Epithelial cell of proximal tubule (primary cell): ENCODE results near the gene NXF1. TPM values are rescaled to one million over a fixed set of nuclear protein-coding genes. Genes with fewer than 3 reads are reported as not detected.

Experiments used
- DNase-seq: peaks from one replicate; pipeline ENCODE4 v3.0.0-alpha.2; 2011; ENCODE audit warnings: low read depth
- H3K4me3 ChIP-seq: 2 replicates; pipeline ENCODE4 v1.5.1; 2011; ENCODE audit warnings: low read depth, mild to moderate bottlenecking, low read length
- CTCF ChIP-seq: conservative IDR thresholded peaks from 2 replicates; pipeline ENCODE4 v1.5.1; 2012; ENCODE audit warnings: low read depth, mild to moderate bottlenecking, low read length
- total RNA-seq: library from RNA; depleted of rRNA; stranded (reverse); fragments of >200 nt; gene quantifications from 2 replicates; pipeline ENCODE4 v1.2.3, GENCODE V29; 2015

NXF1 gene
- total RNA-seq, 1 donor from 2014 or later, result 49.4 TPM

GRCh38 chr11:62747475-62748160, 57.6 kb downstream of the NXF1 start:
- DNase-seq, result no peak
- H3K4me3 ChIP-seq, result no peak overlapping the region
- no peak for TF ChIP-seq CTCF

Other genes starting within 250 kb of the NXF1 start
- 2,115 and 2,170 TPM in 2 replicates for gene EEF1G, start 231.5 kb downstream of the NXF1 start, total RNA-seq
- gene TUT1, start 213.9 kb downstream of the NXF1 start, total RNA-seq, result 9.4 and 10.1 TPM in 2 replicates
- gene MTA2, start 203.6 kb downstream of the NXF1 start, total RNA-seq, result 109 and 153 TPM in 2 replicates
- gene EML3, start 192.7 kb downstream of the NXF1 start, total RNA-seq, result 29.7 and 31.8 TPM in 2 replicates
- 1.2 and 1.4 TPM in 2 replicates for gene ROM1, start 192.2 kb downstream of the NXF1 start, total RNA-seq
- gene B3GAT3, start 183.5 kb downstream of the NXF1 start, total RNA-seq, result 43.6 and 67.7 TPM in 2 replicates
- gene GANAB, start 158.8 kb downstream of the NXF1 start, total RNA-seq, result 191 and 281 TPM in 2 replicates
- gene INTS5, start 152.1 kb downstream of the NXF1 start, total RNA-seq, result 19.4 and 26.5 TPM in 2 replicates
- gene C11orf98, start 140.2 kb downstream of the NXF1 start, total RNA-seq, result 125 and 129 TPM in 2 replicates
- 21.0 and 26.3 TPM in 2 replicates for gene CSKMT, start 140.1 kb downstream of the NXF1 start, total RNA-seq
- 18.6 and 27.9 TPM in 2 replicates for gene UQCC3, start 133.8 kb downstream of the NXF1 start, total RNA-seq
- gene LBHD1, start 133.2 kb downstream of the NXF1 start, total RNA-seq, result 2.2 and 3.0 TPM in 2 replicates
- 162 and 235 TPM in 2 replicates for gene UBXN1, start 126.4 kb downstream of the NXF1 start, total RNA-seq
- gene LRRN4CL, start 115.9 kb downstream of the NXF1 start, total RNA-seq, result not detected in 2 replicates
- 42.1 and 96.6 TPM in 2 replicates for gene BSCL2, start 98.0 kb downstream of the NXF1 start, total RNA-seq
- gene GNG3, start 97.8 kb downstream of the NXF1 start, total RNA-seq, result not detected in 2 replicates
- 8.0 and 8.5 TPM in 2 replicates for gene HNRNPUL2, start 78.0 kb downstream of the NXF1 start, total RNA-seq
- 35.7 and 39.1 TPM in 2 replicates for gene TTC9C, start 77.0 kb downstream of the NXF1 start, total RNA-seq
- 10.6 and 16.8 TPM in 2 replicates for gene ZBTB3, start 51.3 kb downstream of the NXF1 start, total RNA-seq
- gene POLR2G, start 43.9 kb downstream of the NXF1 start, total RNA-seq, result 88.2 and 137 TPM in 2 replicates
- 12.4 and 26.8 TPM in 2 replicates for gene TAF6L, start 34.0 kb downstream of the NXF1 start, total RNA-seq
- 52.8 and 97.7 TPM in 2 replicates for gene TMEM179B, start 18.0 kb downstream of the NXF1 start, total RNA-seq
- gene TMEM223, start 13.4 kb downstream of the NXF1 start, total RNA-seq, result 51.1 and 58.9 TPM in 2 replicates
- gene STX5, start 26.6 kb upstream of the NXF1 start, total RNA-seq, result 21.2 and 28.6 TPM in 2 replicates
- gene TEX54, start 27.4 kb upstream of the NXF1 start, total RNA-seq, result not detected in 2 replicates
- gene WDR74, start 34.1 kb upstream of the NXF1 start, total RNA-seq, result 55.3 and 87.4 TPM in 2 replicates
- 97.4 and 219 TPM in 2 replicates for gene SLC3A2, start 75.5 kb upstream of the NXF1 start, total RNA-seq
- not detected in 2 replicates for gene CHRM1, start 115.9 kb upstream of the NXF1 start, total RNA-seq
- gene SLC22A6, start 179.5 kb upstream of the NXF1 start, total RNA-seq, result not detected in 2 replicates
- not detected in 2 replicates for gene SLC22A8, start 210.4 kb upstream of the NXF1 start, total RNA-seq